ENCODE results near the gene CHFR.
A peak's percentile ranks its signal among the peaks of the same experiment; 100 is the strongest.
"Not testable (repeated sequence)": the region's sequence is repeated elsewhere in the genome, so short reads cannot be mapped to it uniquely, and the experiment has no call there.

The CHFR gene

GRCh38 chr12:132837693-132838409 lies 49.6 kb downstream of the CHFR start:
- Histone ChIP-seq H3K4me3 (ENCODE audit: low read depth in 1 of 2, low read length in 2 of 2) (no peak overlapping the region), H2AFZ (ENCODE audit: low read depth, low read length) (no peak overlapping the region), H3K9ac (ENCODE audit: low read depth, low read length) (no peak overlapping the region), H4K20me1 (ENCODE audit: insufficient read depth, low read length) (no peaks in the 10 kb centered on the region), H3K27me3 (ENCODE audit: insufficient read depth, low read length, poor library complexity) (no peaks in the 10 kb centered on the region), H3K36me3 (ENCODE audit: insufficient read depth, low read length) (peaks cover 12% of the 10 kb centered on the region), H3K4me2 (ENCODE audit: insufficient read depth, low read length) (no peak overlapping the region), H3K9me3 (ENCODE audit: insufficient read depth, low read length, severe bottlenecking) (no peaks in the 10 kb centered on the region), H3K27ac (ENCODE audit: low read length) (no peak overlapping the region), H3K79me2 (ENCODE audit: insufficient read depth, low read length) (no peaks in the 10 kb centered on the region), H3K4me1 (ENCODE audit: insufficient read depth, low read length) (no peaks in the 10 kb centered on the region)
- DNase-seq, result no peak
- TF ChIP-seq CTCF (IDR thresholded peaks at IDR 0.05; ENCODE audit: borderline replicate concordance, extremely low read depth, low read length, poor library complexity, severe bottlenecking) (no peak), EZH2 (IDR thresholded peaks at IDR 0.05; ENCODE audit: borderline replicate concordance, low read depth, low read length, severe bottlenecking) (no peak)
- peak; percentile 13; the same call in 1 of the 3 replicates for ATAC-seq (ENCODE audit: insufficient read depth, low read depth)

- H3K27me3 ChIP-seq (ENCODE audit: insufficient read depth, low read length, poor library complexity), result no peaks in the 10 kb centered on the region
- H3K36me3 ChIP-seq (ENCODE audit: insufficient read depth, low read length), result peaks cover 10% of the 10 kb centered on the region
- no peak for ATAC-seq (ENCODE audit: insufficient read depth, low read depth)
- no peaks in the 10 kb centered on the region for H4K20me1 ChIP-seq (ENCODE audit: insufficient read depth, low read length)
- no peaks in the 10 kb centered on the region for H3K9me3 ChIP-seq (ENCODE audit: insufficient read depth, low read length, severe bottlenecking)
- H3K27ac ChIP-seq (ENCODE audit: low read length), result no peak overlapping the region
- H3K9ac ChIP-seq (ENCODE audit: low read depth, low read length), result no peak overlapping the region
- no peak overlapping the region for H3K4me2 ChIP-seq (ENCODE audit: insufficient read depth, low read length)
- H3K4me3 ChIP-seq (ENCODE audit: low read depth in 1 of 2, low read length in 2 of 2), result no peak overlapping the region
- DNase-seq, result no peak
- TF ChIP-seq CTCF (IDR thresholded peaks at IDR 0.05; ENCODE audit: borderline replicate concordance, extremely low read depth, low read length, poor library complexity, severe bottlenecking), result no peak
- no peak for TF ChIP-seq EZH2 (IDR thresholded peaks at IDR 0.05; ENCODE audit: borderline replicate concordance, low read depth, low read length, severe bottlenecking)
- no peak overlapping the region for H2AFZ ChIP-seq (ENCODE audit: low read depth, low read length)
- no peaks in the 10 kb centered on the region for H3K4me1 ChIP-seq (ENCODE audit: insufficient read depth, low read length)
- no peaks in the 10 kb centered on the region for H3K79me2 ChIP-seq (ENCODE audit: insufficient read depth, low read length)
These were observed 50.5 kb downstream of the CHFR start for GRCh38 chr12:132836795-132837331.

GRCh38 chr12:132836230-132836629 lies 51.2 kb downstream of the CHFR start:
- H3K27ac ChIP-seq (ENCODE audit: low read length); H3K4me3 ChIP-seq (ENCODE audit: low read depth in 1 of 2, low read length in 2 of 2): not testable (repeated sequence)

More at GRCh38 chr12:132836230-132836629, 51.2 kb downstream of the CHFR start:
- not testable (repeated sequence) for H3K9ac ChIP-seq (ENCODE audit: low read depth, low read length); H4K20me1 ChIP-seq (ENCODE audit: insufficient read depth, low read length); H3K4me1 ChIP-seq (ENCODE audit: insufficient read depth, low read length); H3K79me2 ChIP-seq (ENCODE audit: insufficient read depth, low read length); DNase-seq; H2AFZ ChIP-seq (ENCODE audit: low read depth, low read length); ATAC-seq (ENCODE audit: insufficient read depth, low read depth); H3K27me3 ChIP-seq (ENCODE audit: insufficient read depth, low read length, poor library complexity); H3K9me3 ChIP-seq (ENCODE audit: insufficient read depth, low read length, severe bottlenecking)
- H3K4me2 ChIP-seq (ENCODE audit: insufficient read depth, low read length), result peak overlapping the region; percentile 35; the same call in 1 of the 2 replicates
- peaks cover 10% of the 10 kb centered on the region for H3K36me3 ChIP-seq (ENCODE audit: insufficient read depth, low read length)

Measured in DND-41 (cell line).